ENCODE measurements around the gene LSAMP. TPM values are rescaled to one million over a fixed set of nuclear protein-coding genes. Genes with fewer than 3 reads are reported as not detected.

Gene LSAMP
- total and polyA plus RNA-seq, 2 of the 8 experiments (the other 6 are each of a cell fraction or from before 2014, with no cell fraction given), result 1.8 to 5.7 TPM

GRCh38 chr3:116288485-116288884 lies 156.8 kb downstream of the LSAMP start:
- Histone ChIP-seq H3K9ac (replicated peaks in 1 of 4; ENCODE audit: extremely low read depth in 1 of 4, low read depth in 3 of 4, low read length in 3 of 4) (no peak overlapping the region), H3K4me1 (replicated peaks in 1 of 4; ENCODE audit: control insufficient read depth in 3 of 4, insufficient read depth in 4 of 4, low read length in 3 of 4) (peaks cover 0 to 3% (median 1%) of the 10 kb centered on the region in 4 experiments; a peak in 1 of 7 replicates), H4K8ac (ENCODE audit: extremely low read depth, insufficient read depth, low read length) (no peak overlapping the region), H3K23ac (ENCODE audit: insufficient read length) (no peak overlapping the region), H4K5ac (ENCODE audit: insufficient read length, low read depth, low read length) (no peak overlapping the region), H2AK5ac (ENCODE audit: low read depth, low read length) (no peak overlapping the region), H3K23me2 (ENCODE audit: low read depth, low read length) (no peaks in the 10 kb centered on the region), H3K14ac (ENCODE audit: insufficient read length) (no peak overlapping the region), H3K36me3 (ENCODE audit: control insufficient read depth in 2 of 4, insufficient read depth in 4 of 4, low read length in 3 of 4) (no peaks in the 10 kb centered on the region), H3K79me2 (ENCODE audit: control insufficient read depth in 1 of 2, insufficient read depth in 2 of 2, low read length in 2 of 2) (no peaks in the 10 kb centered on the region), H3K4ac (replicated peaks; ENCODE audit: insufficient read length, low read depth, low read length) (no peak overlapping the region), H3K9me3 (ENCODE audit: insufficient read depth in 2 of 2, low read depth in 1 of 2, low read length in 1 of 2) (no peaks in the 10 kb centered on the region), H3K4me2 (ENCODE audit: insufficient read depth in 1 of 2, low read depth in 2 of 2, low read length in 2 of 2) (no peak overlapping the region), H3K27ac (ENCODE audit: low read depth, low read length) (no peak overlapping the region), H3K27me3 (replicated peaks in 1 of 4; ENCODE audit: control insufficient read depth in 3 of 4, extremely low read depth in 1 of 4, insufficient read depth in 3 of 4, low read length in 3 of 4) (no peaks in the 10 kb centered on the region), H2BK15ac (ENCODE audit: low read length) (no peak overlapping the region), H2AFZ (ENCODE audit: low read length) (no peak overlapping the region), H4K91ac (replicated peaks; ENCODE audit: insufficient read length, low read length) (no peak overlapping the region), H3K79me1 (ENCODE audit: low read depth, low read length) (no peaks in the 10 kb centered on the region), H2BK12ac (ENCODE audit: low read depth, low read length) (no peak overlapping the region), H2BK5ac (ENCODE audit: low read depth, low read length) (no peak overlapping the region), H2BK20ac (ENCODE audit: low read length) (no peak overlapping the region), H4K20me1 (replicated peaks in 1 of 2; ENCODE audit: control insufficient read depth in 1 of 2, insufficient read depth in 2 of 2, low read length in 2 of 2) (no peaks in the 10 kb centered on the region), H3K4me3 (ENCODE audit: extremely low read depth in 1 of 4, insufficient read depth in 2 of 4, low read depth in 3 of 4, low read length in 4 of 4) (no peak overlapping the region), H3K18ac (ENCODE audit: extremely low read depth, low read length) (no peak overlapping the region), H2BK120ac (replicated peaks; ENCODE audit: low read depth, low read length) (no peak overlapping the region), H3K56ac (replicated peaks; ENCODE audit: insufficient read length, low read depth, low read length) (no peak overlapping the region)
- CTCF ChIA-PET (ENCODE audit: partially characterized antibody), result interaction anchor here (0.9 kb wide), 1 partner anchor 11 kb away, joined by 3 read pairs; no protein-coding TSS in a partner anchor
- no peak for DNase-seq (ENCODE audit: low read depth in 1 of 2, low spot score in 2 of 2)
- POLR2A ChIA-PET (ENCODE audit: partially characterized antibody), result no interaction called here
- FAIRE-seq, result no peak
- whole genome bisulfite sequencing, 2 experiments (ENCODE audit: extremely low coverage in 1 of 2, insufficient coverage in 1 of 2, insufficient read length in 1 of 2, insufficient replicate concordance in 2 of 2, low coverage in 1 of 2, low lambda C conversion rate in 2 of 2, missing lambda C conversion rate in 1 of 2), result 94% methylated on average over 4 of the region's 4 CpGs; no CpG with 5 or more reads in 1 of the 2 experiments
- TF ChIP-seq BCL11A (IDR thresholded peaks at IDR 0.05; ENCODE audit: low read depth in 2 of 2, low read length in 2 of 2) (no peak), EGR1 (IDR thresholded peaks at IDR 0.05; ENCODE audit: borderline replicate concordance, low read depth, low read length) (no peak), CEBPB (IDR thresholded peaks at IDR 0.05; ENCODE audit: low read depth, low read length) (no peak), POLR2AphosphoS5 (IDR thresholded peaks at IDR 0.05; ENCODE audit: low read depth, low read length) (no peak), JUND (IDR thresholded peaks at IDR 0.05; ENCODE audit: low read length) (no peak), TCF12 (IDR thresholded peaks at IDR 0.05; ENCODE audit: low read depth, low read length) (no peak), HDAC6 (IDR thresholded peaks at IDR 0.05; ENCODE audit: low read depth, low read length) (no peak), KDM1A (IDR thresholded peaks at IDR 0.05; ENCODE audit: borderline replicate concordance, low read length) (no peak), BACH1 (IDR thresholded peaks at IDR 0.05; ENCODE audit: low read length) (no peak), POU5F1 (IDR thresholded peaks at IDR 0.05; ENCODE audit: low read depth, low read length) (no peak), BRCA1 (IDR thresholded peaks at IDR 0.05; ENCODE audit: low read depth, low read length) (no peak), SIN3A (conservative IDR thresholded peaks at IDR 0.05 in 1 of 2, IDR thresholded peaks at IDR 0.05 in 1 of 2; ENCODE audit: low read depth in 1 of 2, low read length in 2 of 2) (no peak), EP300 (IDR thresholded peaks at IDR 0.05; ENCODE audit: borderline replicate concordance in 1 of 2, low read depth in 2 of 2, low read length in 2 of 2) (no peak), SP4 (IDR thresholded peaks at IDR 0.05; ENCODE audit: low read length) (no peak), CHD1 (IDR thresholded peaks at IDR 0.05; ENCODE audit: low read depth, low read length) (no peak), CREB1 (IDR thresholded peaks at IDR 0.05) (no peak), SP1 (IDR thresholded peaks at IDR 0.05; ENCODE audit: low read depth, low read length) (no peak)

Measured in H1 (cell line).